GM18951 (cell line): ENCODE measurements around the gene CBLB.

Source experiments
- POLR2A ChIP-seq: IDR thresholded peaks from 4 replicates; pipeline ENCODE4 v1.6.1; 2011; ENCODE audit warnings: mild to moderate bottlenecking; ENCODE audit not compliant: insufficient read length, insufficient read depth; ENCODE audit errors: extremely low read depth
- in situ Hi-C: fragments of 300-500 bp; cut with MboI; formaldehyde crosslinking; loops from one replicate; pipeline ENCODE4 v1.12.0; 2022; ENCODE audit warnings: low sequenced_read_pairs, mixed read lengths, inconsistent platforms; ENCODE audit not compliant: unreplicated experiment

Gene CBLB

GRCh38 chr3:105851176-105851575 lies 17.6 kb downstream of the CBLB start:
- in situ Hi-C loops: loop anchor here (25.0 kb wide), 1 partner anchor 336 kb away; no protein-coding TSS in a partner anchor
- no peak for TF ChIP-seq POLR2A

GRCh38 chr3:105850593-105850992 lies 18.2 kb downstream of the CBLB start:
- no peak for TF ChIP-seq POLR2A
- in situ Hi-C loops: loop anchor here (25.0 kb wide), 1 partner anchor 337 kb away; no protein-coding TSS in a partner anchor

GRCh38 chr3:105848821-105849220 lies 20.0 kb downstream of the CBLB start:
- TF ChIP-seq POLR2A: no peak
- in situ Hi-C loops: no loop called here

GRCh38 chr3:105847865-105848264 lies 20.9 kb downstream of the CBLB start:
- in situ Hi-C loops: no loop called here
- no peak for TF ChIP-seq POLR2A

GRCh38 chr3:105847452-105847851 lies 21.4 kb downstream of the CBLB start:
- in situ Hi-C loops: no loop called here
- no peak for TF ChIP-seq POLR2A

- no peak for TF ChIP-seq POLR2A
- in situ Hi-C loops: no loop called here
These were observed 22.0 kb downstream of the CBLB start for GRCh38 chr3:105846809-105847208.

GRCh38 chr3:105845488-105845887 lies 23.3 kb downstream of the CBLB start:
- TF ChIP-seq POLR2A: no peak
- in situ Hi-C loops: no loop called here

- in situ Hi-C loops: no loop called here
- no peak for TF ChIP-seq POLR2A
These were observed 24.1 kb downstream of the CBLB start for GRCh38 chr3:105844704-105845103.

GRCh38 chr3:105843994-105844393 lies 24.8 kb downstream of the CBLB start:
- TF ChIP-seq POLR2A: no peak
- in situ Hi-C loops: no loop called here

GRCh38 chr3:105842943-105843342 lies 25.9 kb downstream of the CBLB start:
- in situ Hi-C loops: no loop called here
- no peak for TF ChIP-seq POLR2A

GRCh38 chr3:105842449-105842848 lies 26.4 kb downstream of the CBLB start:
- in situ Hi-C loops: no loop called here
- TF ChIP-seq POLR2A: no peak

- in situ Hi-C loops: no loop called here
- no peak for TF ChIP-seq POLR2A
These were observed 30.9 kb downstream of the CBLB start for GRCh38 chr3:105837947-105838346.

GRCh38 chr3:105837143-105837740 lies 31.6 kb downstream of the CBLB start:
- TF ChIP-seq POLR2A: no peak
- in situ Hi-C loops: no loop called here

GRCh38 chr3:105836533-105836932 lies 32.3 kb downstream of the CBLB start:
- in situ Hi-C loops: no loop called here
- no peak for TF ChIP-seq POLR2A

GRCh38 chr3:105835606-105836005 lies 33.2 kb downstream of the CBLB start:
- in situ Hi-C loops: no loop called here
- TF ChIP-seq POLR2A: no peak
